Muscle of back (tissue), 11 donors: ENCODE data around the gene ATP10A. TPM values are rescaled to one million over a fixed set of nuclear protein-coding genes. Genes with fewer than 3 reads are reported as not detected.

Experiments
- DNase-seq, 3 donors: peaks; one replicate each; pipeline versions ENCODE4 v3.0.0 to v3.0.0-alpha.2; 2013
- polyA plus RNA-seq, 10 donors: library from polyadenylated mRNA; unstranded; fragments of 120-200 nt; gene quantifications; one replicate each; pipeline ENCODE4 v1.2.1, GENCODE V29; 2013; ENCODE audit not compliant: insufficient read length in 10 of 10

ATP10A gene
- polyA plus RNA-seq, 10 donors, result 2.3 to 4.1 (median 2.8) TPM

DNA sequence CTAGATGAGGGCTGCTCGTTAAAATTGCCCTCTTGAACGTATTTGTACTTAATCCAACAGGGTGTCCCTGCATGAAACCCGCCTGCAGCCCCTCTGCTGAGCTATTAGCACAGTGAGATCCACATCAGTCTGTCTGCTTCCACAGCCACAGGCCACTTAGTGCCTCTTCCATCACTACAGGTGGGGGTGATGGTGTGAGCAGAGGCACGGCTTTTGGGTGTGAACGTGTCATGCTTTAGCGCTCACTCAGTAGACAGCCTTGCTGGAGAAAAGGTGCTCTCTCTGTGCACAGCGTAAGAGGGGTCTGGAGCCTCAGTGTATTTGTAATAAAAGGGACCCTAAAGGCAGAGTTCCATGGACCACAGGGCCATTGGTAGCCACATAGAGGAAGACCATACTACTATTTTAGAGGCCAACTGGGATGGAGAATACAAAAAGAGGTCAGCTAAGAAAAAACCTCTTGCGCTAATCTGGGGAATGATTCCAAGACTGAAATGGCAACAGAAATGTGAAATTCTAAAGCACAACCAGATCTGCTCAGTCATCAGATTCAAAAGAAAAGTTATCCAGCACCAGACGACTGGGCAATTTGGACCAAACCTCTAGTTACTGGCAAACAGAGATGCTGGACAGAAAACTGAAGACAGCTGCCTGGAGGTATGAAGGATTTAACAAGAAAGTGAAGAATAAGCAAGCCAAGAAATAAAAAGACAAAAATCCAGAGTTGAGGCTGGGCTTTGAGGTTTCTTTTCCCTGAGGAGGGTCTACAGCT is 120.2 kb downstream of the ATP10A start:
- DNase-seq, result peak in 2 of 3 donors; percentile 28 to 42

DNA sequence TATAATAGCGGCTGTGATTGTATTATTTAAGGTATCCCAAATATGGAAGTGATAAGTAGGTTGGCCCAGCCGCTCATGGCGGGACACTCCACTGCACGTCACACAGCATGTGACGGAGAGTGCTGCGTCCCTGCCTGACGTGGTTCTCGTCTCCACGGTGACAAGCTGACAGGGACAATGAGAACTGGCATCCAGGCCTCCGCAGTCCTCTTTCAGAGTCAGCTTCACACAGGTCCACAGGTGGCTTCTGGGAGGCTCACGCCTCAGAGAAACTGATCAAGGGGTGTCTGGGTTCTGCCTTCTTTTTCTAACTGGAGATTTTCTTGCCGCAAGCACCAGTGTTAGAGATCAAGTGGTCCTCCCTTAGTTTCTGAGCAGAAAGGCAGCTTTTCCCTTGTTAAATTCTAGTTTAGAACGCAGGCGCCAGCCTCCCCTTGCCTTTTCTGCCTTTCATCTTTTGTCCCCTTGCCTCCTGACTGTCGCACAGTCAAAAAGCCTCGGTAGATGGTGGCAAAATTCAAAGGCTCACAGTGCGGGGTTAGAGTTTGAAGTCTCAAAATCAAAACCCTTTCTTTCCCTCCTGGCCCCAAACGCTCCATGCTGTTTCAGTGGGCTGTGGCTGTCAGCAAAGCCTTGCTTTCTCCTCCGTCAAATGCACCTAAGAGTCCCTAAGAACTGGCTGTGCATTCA is 120.9 kb downstream of the ATP10A start:
- no peak for DNase-seq

DNA sequence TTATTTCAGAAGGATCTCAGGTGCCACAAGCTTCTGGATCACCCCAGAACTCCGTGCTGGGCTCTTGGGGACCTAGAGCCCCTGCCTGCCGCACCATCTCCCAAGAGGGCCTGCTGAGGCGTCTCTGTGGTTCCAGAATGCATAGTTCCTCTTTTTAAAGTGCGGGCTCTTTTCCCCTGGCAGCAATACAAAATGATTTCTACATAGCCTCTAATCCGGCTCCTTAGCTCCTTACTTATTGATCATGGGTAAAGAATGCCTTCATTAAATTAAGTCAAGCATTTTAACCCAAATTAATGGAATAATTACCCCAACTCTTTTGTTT is 121.9 kb downstream of the ATP10A start:
- no peak for DNase-seq

DNA sequence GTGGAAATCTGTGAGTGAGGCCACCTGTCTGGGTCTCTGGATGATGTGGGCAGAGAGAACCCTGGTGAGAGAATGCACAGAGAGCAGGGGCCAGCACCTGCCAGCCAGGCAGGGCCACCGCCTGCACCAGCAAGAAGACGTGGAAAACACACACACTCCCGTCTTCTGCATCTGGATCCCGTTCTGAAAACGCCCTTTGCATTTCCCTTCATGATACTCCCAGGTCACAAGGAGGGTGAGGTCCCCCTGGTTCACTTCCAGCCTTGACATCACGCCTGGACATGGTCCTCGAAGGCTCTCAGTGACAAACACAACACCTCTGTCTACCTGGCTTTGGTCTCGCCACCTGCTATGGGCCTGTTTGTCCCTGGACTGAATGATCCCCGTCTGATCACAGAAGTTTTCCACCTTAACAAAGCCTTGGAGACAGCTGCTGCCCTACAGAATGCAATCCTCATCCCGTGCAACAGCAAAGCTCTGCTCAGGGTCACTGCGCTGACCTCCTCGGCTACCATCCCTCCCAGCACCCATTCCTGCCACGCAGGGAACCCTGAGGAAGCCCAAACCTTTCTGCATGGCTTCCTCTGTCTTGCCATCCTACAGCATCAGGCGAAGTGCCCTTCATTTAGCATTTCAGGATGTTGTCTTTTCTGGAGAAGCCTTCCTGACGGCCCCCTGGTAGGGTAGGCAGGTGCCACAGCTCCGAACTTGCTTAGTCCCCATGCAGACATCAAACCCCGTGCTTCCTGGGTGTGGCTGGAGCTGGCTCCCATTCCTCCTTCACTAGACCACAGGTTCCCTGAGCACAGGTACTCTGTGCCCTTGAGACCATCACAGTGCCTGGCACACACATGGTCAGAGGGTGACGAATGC is 122.5 kb downstream of the ATP10A start:
- DNase-seq, result no peak

DNA sequence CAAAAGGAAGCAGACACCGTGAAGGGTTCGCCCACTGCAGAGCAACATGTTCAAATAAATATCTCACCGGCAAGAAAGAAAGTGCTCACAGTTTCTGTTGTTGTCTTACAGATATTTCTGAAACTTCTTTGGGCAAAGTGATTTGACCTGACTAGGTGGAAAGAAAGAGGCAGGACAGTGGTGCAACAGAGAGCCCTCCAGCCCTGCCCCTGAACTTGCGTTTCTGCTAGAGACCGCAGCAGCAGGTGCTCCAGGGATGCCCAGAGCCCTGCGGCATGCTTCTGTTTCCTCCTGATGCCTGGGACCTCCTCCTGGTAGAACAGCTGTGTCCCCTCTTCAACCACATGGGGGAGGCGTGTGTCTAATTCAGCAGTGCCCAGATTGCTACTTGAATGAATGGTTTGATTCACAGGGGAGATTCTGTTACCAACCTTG is 123.4 kb downstream of the ATP10A start:
- peak; percentile 35 to 51 (median 42) for DNase-seq

DNA sequence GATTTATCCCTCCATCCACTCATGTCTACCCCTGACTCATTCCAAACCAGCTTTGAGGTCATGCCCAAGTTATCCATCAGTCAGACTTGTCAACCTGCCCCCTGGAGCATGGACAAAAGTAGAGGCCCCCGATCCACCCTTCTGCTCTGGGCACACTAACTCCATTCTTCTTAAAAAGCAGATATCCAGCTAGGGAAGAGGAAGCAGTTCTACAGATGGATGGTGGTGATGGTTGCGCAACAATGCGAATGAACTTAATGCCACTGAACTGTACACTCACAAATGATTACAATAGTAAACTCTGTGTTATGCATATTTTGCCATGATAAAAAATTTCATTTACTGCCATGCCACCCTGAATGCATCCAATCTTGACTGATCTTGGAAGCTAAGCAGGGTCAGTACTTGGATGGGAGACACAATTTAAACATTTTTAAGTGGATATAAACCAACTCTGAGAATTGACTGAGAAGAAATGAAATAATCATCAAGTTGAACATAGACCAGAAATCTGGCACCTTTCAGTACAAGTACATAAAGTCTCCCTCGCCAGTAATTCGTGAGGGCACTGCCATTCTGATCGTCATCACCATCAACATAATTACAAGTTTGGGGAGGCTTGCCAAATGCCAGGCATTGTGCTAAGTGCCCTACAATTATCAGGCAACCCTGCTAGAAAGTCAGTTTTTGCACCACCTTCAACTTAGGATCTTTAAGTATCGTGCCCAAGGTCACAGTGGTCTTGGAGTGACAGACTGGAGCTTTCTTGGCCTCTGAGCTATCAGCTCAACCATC is 124.8 kb downstream of the ATP10A start:
- DNase-seq, result no peak

DNA sequence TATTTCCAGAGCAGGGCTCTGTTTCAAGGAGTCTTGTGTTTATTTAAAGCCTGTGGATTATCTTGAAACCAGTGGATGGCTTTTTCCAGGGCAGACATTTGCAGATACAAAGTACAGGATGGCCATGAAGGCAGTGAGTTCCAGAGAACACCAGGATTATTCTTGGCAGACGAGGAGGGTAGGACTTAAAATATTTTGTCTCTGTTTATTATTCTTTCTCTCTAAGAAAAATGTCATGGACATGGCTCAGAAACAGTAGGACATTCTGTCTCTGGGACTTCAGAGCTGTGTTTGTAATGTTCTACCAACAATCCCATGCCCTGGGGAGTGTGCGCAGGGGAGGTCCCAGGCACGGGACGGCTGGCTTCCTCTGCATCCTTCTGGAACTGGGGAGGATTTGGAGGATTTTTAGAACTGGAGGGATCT is 125.9 kb downstream of the ATP10A start:
- DNase-seq, result no peak

DNA sequence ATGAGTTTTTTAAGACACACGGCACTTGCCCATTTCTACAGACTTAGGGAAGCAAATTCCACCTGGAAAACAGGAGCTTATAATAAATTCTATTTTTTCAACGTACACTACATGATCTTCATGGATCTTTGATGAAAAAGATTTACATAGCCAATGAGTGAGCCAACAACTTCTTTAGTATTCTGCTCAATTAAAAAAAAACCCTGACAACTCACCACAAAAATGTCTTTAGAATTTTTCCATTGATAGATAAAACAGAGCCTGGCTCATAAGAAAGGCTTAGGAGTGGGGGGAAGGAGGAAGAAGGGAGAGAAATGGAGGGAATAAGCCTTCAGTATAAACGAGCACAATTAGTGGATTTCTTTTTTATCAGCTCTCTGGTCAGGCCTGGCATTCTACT is 126.7 kb downstream of the ATP10A start:
- DNase-seq, result no peak

DNA sequence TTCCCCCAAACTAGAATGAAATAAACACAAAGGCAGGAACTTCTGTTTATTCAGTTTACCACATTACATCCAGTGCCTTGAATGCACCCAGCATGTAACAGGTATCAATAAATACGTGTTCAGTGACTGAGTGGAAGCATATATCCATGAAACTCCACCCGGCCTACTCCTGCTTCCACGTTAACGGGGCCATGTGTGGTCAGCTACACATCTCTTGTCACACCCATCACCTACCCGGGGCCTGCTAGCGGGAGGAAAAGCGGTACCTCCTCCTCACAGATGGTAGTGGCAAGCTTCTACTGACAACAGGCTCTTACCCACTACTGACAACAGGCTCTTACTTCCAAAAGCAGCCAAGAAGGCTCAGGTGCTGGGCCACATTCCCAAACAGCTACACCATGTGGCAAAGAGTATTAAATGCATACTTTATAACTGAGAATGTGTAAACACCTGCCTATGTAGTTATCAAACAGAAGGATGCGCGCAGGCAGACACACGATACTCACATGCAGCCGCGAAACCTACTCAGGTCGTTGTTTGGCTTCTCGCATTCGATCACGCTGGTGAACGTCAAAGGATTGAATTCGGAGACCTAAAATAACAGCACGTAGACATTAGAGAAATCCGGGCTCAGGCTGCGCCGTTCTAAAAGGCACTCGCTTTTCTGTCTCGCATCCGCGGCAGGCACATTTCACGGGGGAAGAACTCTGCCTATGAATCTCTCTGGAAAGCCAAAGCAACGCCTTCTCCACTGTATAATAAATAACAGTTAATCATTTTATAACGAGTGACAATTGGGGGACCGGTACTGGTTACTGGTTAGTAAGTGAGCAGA is 127.4 kb downstream of the ATP10A start:
- DNase-seq, result no peak

DNA sequence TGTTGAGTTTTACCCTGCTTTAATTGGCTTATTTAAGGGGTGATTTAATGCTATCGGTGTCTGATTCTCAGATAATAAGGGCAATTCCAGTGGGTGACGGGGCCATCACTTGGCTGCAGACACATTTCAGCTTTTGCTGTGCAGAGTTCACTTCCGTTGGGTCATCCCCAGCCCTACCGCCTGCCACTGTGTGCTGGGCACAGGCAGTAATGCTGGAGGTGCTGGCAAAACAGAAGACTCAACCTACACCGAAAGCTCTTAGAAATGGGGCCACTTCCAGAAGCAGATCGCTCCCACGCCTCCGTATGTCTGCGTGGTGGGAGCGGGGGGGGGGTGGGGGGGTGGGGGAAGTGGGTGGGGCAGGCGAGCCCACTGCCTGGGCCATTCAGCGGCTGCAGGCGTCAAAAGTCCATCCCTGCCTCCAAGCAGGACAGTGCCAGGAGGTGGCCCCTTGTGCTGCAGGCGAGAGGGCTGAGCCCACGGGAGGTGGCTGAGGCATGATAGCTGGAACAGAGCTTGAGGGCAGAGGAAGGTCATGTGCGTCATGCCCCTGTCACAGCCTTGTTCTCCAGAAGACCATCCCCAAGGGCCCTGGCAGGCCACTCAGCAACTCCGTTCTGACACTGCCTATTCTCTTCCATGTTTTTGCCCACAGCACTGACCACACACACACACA is 128.3 kb downstream of the ATP10A start:
- no peak for DNase-seq

DNA sequence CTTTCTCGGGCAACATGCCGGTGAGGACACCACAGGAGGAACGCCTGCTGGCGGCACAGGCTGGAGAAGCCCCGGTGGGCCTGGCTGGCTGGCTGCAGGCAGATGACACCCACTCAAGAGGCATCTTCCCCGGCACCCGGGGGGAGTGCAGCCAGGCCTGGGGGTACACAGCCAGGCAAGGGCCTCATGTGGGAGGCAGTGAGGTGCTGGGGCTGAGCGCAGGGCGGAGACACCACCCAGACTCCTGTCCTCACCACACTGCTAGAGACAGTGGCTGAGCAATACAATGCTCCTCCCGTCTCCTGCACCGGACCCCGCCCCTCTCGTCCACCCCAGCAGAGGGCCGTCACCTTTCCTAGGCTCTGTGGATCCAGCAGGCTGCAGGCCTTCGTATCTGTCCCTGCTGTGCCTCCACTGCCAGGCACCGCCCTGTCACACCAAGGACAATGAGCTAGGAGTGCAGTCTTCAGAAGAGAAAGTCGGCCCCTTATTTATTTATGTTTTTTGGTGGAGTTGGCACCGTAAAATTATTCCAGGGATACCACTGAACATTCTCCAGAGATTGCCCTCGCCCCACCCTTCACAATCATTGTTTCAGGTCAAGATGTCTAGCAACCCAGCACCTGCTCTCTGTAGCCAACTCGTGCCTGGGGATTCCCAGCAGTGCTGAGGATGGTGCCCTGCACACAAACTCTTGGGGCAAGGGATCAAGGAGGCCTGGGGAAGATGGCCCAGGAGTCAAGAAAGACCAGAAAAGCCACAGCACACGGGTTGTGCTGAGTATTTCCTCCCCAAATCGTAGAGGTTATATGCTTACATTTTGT is 129.1 kb downstream of the ATP10A start:
- DNase-seq, result no peak

DNA sequence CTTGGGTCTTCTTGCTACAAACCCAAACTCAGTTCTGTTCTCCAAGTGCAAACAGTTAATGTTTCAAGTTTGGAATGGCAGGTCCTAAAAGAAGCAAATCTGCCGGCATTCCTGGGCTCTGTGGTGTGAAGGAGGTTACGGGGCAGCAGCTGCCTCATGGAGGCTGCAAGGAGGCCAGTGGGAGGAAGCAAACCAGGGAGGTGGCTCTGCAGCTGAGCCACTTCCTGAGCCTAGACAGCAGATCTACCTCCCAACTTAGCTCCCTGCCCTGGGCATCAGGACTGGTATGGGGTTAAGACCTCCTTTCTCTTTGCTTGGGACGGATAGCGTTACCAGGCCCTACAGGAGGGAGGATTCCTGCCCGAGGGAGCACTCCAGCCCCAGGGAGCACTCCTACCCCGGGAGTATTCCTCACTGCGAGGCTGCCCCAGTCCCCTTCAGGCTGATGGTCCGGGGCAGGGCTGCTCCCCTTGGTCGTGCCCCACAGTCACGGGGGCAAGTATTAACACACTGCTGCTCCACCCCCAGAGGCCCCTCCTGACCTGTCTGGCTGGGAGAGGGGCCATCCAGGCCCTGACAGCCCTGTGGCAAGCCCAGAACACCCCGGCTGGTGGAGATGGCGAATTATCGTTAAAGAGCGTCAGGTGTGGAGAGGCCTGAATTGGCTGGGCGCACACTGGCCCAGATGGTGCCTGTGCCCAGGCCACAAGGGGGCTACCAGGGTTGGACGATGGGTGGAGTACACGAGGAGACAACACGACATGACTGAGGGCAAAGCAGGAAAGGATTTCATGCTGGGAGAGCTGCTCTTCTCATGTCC is 129.9 kb downstream of the ATP10A start:
- DNase-seq, result no peak

DNA sequence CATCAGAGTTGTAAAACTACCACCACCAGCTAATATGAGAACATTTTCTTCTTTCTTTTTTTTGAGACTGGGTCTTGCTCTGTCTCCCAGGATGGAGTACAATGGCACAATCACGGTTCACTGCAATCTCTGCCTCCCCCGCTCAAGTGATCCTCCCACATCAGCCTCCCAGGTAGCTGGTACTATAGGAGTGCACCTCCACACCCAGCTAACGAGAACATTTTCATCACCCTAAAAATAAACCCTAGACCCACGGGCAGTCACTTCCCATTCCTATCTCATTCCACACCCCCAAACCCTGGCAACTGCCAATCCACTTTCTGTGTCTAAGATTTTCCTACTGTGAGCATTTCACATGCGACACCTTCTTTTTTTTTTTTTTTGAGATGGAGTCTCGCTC is 130.9 kb downstream of the ATP10A start:
- DNase-seq, result no peak

DNA sequence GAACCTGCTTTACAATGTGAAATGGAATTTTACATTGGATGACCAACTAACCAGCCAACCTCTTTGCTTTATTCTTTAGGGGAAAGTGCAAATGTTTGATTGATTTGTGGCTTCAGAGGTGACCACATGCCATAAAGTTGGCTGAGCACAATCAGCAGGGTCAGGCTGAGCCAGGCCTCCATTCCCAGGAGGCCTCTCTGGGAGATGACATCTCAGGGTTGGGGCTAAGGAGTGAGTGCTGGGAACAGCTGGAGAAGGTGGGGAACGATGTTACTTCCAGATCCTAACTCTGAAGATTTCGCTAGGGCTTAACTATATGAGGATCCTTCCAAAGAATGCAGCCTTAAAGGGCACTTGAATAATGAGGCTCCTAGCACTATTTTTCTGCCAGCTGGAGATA is 131.7 kb downstream of the ATP10A start:
- DNase-seq, result no peak

DNA sequence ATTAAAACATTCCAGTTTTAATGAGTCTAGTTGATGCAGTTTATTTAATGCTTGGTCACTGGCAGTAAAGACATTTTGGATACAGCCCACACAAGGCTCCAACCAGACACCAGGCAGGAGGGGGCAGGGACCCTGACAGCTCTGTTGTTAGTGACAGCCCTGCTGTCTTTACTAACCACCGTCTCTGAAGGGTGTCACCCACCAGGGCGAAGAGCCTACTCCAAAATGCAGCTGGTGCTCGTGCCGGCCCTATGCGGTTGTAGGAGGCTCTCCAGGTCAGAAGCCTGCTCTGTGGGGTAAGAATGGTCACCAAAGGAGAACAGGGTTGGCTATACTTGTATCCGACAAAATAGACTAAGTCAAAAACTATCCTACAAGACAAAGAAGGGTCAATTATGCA is 132.2 kb downstream of the ATP10A start:
- no peak for DNase-seq

DNA sequence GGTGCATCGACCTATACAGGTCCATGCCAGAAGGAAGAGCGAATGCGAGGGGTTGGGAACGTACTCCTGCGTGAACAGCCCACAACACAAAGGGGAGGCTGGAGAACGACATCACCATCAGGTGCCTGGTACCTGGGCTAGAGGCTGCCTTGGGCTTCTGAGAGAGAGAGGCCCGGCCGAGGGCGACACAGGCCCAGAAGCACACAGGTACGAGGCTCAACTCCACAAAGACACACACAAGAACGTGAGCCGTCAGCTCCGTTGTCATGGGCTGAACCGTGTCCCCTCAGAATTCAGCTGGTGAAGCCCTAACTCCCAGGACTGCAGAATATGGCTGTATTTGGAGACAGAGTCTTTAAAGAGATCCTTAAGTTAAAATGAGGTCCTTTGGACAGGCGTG is 134.3 kb downstream of the ATP10A start:
- no peak for DNase-seq

DNA sequence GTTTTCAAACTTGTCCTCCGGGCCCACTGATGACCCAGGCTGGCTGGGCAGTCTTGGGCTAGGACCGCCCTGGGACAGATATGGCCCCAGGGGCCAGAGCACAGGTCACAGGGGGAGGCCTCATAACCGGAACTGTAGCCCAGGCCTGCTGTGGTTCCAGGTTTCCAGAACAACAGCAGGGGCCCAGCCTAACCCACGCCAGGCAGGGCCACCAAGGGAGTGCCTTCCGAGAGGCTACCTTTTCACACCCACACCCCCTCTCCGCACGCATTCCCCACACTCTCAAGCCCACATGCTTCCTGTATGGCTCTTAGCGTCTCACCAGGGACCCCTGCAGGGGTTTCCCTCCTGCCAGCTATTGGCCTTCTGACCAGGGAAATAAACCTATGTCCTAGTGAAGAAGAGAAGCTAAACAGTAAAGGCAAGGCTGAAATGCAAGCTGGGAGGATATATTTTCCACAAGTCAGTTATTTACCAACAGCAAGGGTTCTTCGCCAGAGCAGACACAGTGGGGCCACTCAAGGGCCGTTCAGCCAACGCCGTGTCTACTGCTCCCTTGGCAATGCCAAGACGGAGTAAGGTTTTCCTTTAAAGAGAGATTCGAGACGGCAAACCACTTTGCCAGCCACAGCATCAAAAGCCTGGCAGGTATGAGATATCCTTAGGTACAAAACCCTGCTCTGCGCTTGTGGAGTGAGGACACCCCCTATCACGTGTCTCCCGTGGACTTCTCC is 135.1 kb downstream of the ATP10A start:
- no peak for DNase-seq

DNA sequence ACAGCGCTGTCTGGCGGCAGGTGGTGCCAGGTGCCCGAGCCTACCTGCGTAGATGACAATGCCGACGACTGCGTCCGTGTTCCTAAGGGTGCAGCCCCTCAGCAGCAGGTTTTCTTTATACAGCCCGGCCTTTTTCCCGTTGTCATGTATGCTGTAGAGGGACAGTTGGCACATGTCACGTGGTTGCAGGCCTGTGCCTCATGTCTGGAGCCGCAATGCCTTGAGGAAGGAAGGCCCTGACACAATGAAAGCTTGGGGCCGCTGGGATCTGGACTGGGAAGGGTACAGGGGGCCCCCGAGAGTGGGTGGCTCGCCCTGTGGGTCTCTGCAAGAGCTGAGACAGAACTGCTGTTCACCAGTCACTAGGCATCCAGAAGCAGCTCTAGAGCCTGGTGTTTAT is 136.0 kb downstream of the ATP10A start:
- no peak for DNase-seq
